Measurements from ENCODE around the gene A4GALT. TPM values are rescaled to one million over a fixed set of nuclear protein-coding genes. Genes with fewer than 3 reads are reported as not detected.
A peak's percentile ranks its signal among the peaks of the same experiment; 100 is the strongest.

The A4GALT gene
- total and polyA plus RNA-seq, 2 donors (not counting 3 experiments of a cell fraction or from before 2014, with no cell fraction given), result 5.4 to 20.7 TPM

DNA sequence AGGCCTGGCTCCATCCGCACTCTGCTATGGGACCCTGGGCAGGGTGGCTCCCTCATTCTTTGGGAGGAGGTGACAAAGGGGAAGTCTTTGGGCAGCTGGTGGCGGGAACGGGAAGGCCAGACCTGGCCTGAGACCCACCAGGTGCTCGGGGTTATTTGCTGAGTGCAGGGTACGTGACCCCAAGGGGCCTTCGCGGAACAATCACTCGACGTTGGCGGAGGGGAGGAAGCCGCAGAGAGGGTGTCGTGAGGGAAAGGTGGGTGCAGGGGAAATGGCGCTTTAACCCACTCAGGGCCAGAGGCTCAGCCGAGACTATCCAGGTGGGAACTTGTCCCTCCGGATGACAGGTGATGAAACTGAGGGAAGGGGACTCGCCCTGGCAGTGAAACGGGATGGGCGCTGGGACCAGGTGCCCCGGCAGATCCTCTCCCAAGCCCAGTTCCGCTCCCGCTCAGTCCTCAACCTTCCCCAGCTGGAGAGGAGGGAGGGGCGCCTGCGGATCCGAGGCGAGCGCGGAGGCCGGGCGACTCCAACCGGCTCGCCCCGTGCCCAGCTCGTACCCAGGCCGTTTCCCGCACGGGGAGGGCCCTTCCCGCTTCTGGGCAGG is 911 bp downstream of the A4GALT start:
- intact Hi-C loops (cut with micrococcal nuclease), result loop anchor here (5.0 kb wide), 2 partner anchors 57 to 102 kb away; no protein-coding TSS in a partner anchor
- no peaks in the 10 kb centered on the region for H4K20me1 ChIP-seq (replicated peaks; ENCODE audit: control insufficient read depth, extremely low read depth, insufficient read depth, low read length)
- FAIRE-seq, result peak; percentile 8
- no peak for TF ChIP-seq MYC (IDR thresholded peaks at IDR 0.05; ENCODE audit: low read depth, low read length)
- TF ChIP-seq POLR2A (IDR thresholded peaks at IDR 0.05; ENCODE audit: low read depth, low read length), result no peak
- no peak for TF ChIP-seq GATA2 (IDR thresholded peaks at IDR 0.05; ENCODE audit: insufficient read depth, insufficient read length, low read depth, low read length)
- TF ChIP-seq EZH2 (IDR thresholded peaks at IDR 0.05; ENCODE audit: borderline replicate concordance, low read depth, low read length, severe bottlenecking), result no peak
- no peak for TF ChIP-seq JUN (IDR thresholded peaks at IDR 0.05; ENCODE audit: borderline replicate concordance, insufficient read depth, insufficient read length, low read depth)
- no peak for TF ChIP-seq POLR2AphosphoS5 (IDR thresholded peaks at IDR 0.05; ENCODE audit: insufficient read depth, low read depth, low read length)
- TF ChIP-seq, protein P1, sequence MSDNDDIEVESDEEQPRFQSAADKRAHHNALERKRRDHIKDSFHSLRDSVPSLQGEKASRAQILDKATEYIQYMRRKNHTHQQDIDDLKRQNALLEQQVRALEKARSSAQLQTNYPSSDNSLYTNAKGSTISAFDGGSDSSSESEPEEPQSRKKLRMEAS (IDR thresholded peaks at IDR 0.05; ENCODE audit: insufficient read depth, insufficient read length), result no peak
- TF ChIP-seq, protein P2, sequence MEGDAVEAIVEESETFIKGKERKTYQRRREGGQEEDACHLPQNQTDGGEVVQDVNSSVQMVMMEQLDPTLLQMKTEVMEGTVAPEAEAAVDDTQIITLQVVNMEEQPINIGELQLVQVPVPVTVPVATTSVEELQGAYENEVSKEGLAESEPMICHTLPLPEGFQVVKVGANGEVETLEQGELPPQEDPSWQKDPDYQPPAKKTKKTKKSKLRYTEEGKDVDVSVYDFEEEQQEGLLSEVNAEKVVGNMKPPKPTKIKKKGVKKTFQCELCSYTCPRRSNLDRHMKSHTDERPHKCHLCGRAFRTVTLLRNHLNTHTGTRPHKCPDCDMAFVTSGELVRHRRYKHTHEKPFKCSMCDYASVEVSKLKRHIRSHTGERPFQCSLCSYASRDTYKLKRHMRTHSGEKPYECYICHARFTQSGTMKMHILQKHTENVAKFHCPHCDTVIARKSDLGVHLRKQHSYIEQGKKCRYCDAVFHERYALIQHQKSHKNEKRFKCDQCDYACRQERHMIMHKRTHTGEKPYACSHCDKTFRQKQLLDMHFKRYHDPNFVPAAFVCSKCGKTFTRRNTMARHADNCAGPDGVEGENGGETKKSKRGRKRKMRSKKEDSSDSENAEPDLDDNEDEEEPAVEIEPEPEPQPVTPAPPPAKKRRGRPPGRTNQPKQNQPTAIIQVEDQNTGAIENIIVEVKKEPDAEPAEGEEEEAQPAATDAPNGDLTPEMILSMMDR (IDR thresholded peaks at IDR 0.05; ENCODE audit: extremely low read depth in 1 of 2, insufficient read depth in 1 of 2, low read depth in 1 of 2, low read length in 2 of 2), result no peak
- TF ChIP-seq FOS (IDR thresholded peaks at IDR 0.05; ENCODE audit: borderline replicate concordance, insufficient read depth, low read length), result no peak
- DNase-seq (ENCODE audit: low read depth, low spot score), result no peak
- H3K36me3 ChIP-seq (ENCODE audit: control insufficient read depth in 2 of 2, extremely low read depth in 1 of 2, insufficient read depth in 2 of 2, low read length in 2 of 2), result no peaks in the 10 kb centered on the region
- CTCF ChIA-PET, result no interaction called here
- dilution Hi-C loops (cut with MboI; ENCODE audit: extremely low pct_ligation_motif_present, low sequenced_read_pairs), result no loop called here
- H3K9ac ChIP-seq (replicated peaks; ENCODE audit: extremely low read depth, insufficient read depth, low read length), result peak overlapping the region; percentile 66
- H3K9me3 ChIP-seq (replicated peaks; ENCODE audit: control insufficient read depth, insufficient read depth, low read length), result no peaks in the 10 kb centered on the region
- H3K79me2 ChIP-seq (ENCODE audit: control insufficient read depth, insufficient read depth, low read length), result no peaks in the 10 kb centered on the region
- no peak overlapping the region for H3K27ac ChIP-seq (ENCODE audit: insufficient read depth, low read depth, low read length)
- H2AFZ ChIP-seq (ENCODE audit: low read depth, low read length), result peak overlapping the region; percentile 75
- no TSS peak for BruUV-seq (replicated peaks)
- H3K4me3 ChIP-seq (replicated peaks in 1 of 3; ENCODE audit: insufficient read depth in 1 of 3, low read depth in 1 of 3, low read length in 3 of 3), result peak overlapping the region; percentile 49 to 65 (median 51)
- H3K4me2 ChIP-seq (ENCODE audit: insufficient read depth, low read length), result peak overlapping the region; percentile 76
- peaks cover 11% of the 10 kb centered on the region for H3K4me1 ChIP-seq (ENCODE audit: control insufficient read depth, extremely low read depth, insufficient read depth, low read length)
- POLR2A ChIA-PET, result no interaction called here
- peaks cover 0 to 6% of the 10 kb centered on the region in 2 experiments for H3K27me3 ChIP-seq (ENCODE audit: control insufficient read depth in 2 of 2, insufficient read depth in 2 of 2, low read length in 2 of 2)
- no peaks in the 10 kb centered on the region for H3K9me1 ChIP-seq (replicated peaks; ENCODE audit: control insufficient read depth, extremely low read depth, insufficient read depth, low read length)
